HG02588 (cell line): ENCODE measurements around the gene DNAAF5.

Experiments
- ATAC-seq: cut with Tn5 transposase; IDR thresholded peaks from one replicate; pipeline ENCODE4 v1.9.1; 2021; ENCODE audit warnings: mild to moderate bottlenecking, moderate library complexity; ENCODE audit not compliant: unreplicated experiment

Gene DNAAF5

GRCh38 chr7:726084-726853 is at the start of gene DNAAF5:
Gene DNAAF5, plus strand, starts transcription at chr7:726699. Its CDS starts 22 bp downstream, at chr7:726721.
- ATAC-seq: peak; percentile 88

GRCh38 chr7:676972-677385 is 49.5 kb upstream of the DNAAF5 start:
- ATAC-seq: no peak

- no peak for ATAC-seq
These were observed 45.9 kb upstream of the DNAAF5 start for GRCh38 chr7:680411-681127.

DNA sequence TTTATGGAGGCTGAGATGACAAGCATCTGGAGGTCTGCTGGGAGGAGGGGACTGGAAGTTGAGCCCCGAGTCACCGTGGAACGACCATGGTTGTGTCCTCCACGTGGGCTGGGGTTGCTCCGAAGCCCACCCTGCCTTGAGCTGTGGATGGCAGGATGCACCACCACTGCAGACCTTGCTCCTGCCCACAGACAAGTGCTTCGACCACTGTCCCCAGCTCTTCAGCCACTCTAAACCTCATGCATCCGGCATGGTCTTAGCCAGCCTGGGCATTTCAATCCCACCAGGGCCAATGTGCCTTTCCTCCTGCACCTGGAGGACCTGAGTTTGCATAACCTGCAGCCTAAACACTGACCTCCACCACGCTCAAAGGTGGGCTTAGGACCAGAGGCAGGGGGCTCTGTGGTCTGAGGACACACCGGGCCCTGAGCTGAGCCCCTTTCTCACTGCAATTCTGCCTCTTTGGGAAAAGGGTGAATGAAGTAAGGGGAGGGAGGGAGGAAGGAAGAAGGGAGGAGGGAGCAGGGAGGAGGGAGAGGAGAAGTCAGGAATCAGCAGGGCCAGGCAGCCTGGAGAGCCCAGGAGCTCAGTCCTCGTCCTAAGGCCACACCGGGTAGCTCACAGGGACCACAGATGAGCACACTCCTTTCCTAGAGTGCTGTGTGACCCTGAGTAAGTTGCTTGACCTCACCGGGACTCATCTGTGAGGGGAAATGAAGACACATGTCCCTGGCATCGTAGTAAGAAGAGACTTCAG is 44.8 kb upstream of the DNAAF5 start:
- ATAC-seq: no peak

GRCh38 chr7:682810-683209 is 43.7 kb upstream of the DNAAF5 start:
- ATAC-seq: no peak

- ATAC-seq: no peak
These were observed 42.8 kb upstream of the DNAAF5 start for GRCh38 chr7:683526-684205.

DNA sequence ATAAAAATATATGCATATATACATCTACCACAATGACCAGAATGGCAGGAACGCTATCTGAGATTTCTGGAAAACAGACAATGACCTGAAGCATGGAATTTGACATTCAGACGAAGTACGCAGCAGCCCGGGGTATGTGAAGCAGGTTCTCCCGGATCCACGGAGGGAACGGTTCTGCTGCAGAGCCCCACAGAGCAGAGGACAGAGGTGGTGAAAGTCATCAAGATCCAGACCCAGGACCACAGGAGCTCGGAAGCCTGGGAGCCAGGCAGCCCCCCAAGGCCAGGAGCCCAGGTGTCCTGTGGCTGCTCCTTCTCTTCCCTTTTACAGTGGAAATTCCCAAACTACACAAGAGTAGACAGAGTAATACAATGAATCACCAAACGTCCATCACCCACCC is 42.1 kb upstream of the DNAAF5 start:
- ATAC-seq: no peak

GRCh38 chr7:685540-685939 is 41.0 kb upstream of the DNAAF5 start:
- ATAC-seq: no peak

- no peak for ATAC-seq
These were observed 35.8 kb upstream of the DNAAF5 start for GRCh38 chr7:690478-691360.

GRCh38 chr7:691361-692045 is 35.0 kb upstream of the DNAAF5 start:
- no peak for ATAC-seq

DNA sequence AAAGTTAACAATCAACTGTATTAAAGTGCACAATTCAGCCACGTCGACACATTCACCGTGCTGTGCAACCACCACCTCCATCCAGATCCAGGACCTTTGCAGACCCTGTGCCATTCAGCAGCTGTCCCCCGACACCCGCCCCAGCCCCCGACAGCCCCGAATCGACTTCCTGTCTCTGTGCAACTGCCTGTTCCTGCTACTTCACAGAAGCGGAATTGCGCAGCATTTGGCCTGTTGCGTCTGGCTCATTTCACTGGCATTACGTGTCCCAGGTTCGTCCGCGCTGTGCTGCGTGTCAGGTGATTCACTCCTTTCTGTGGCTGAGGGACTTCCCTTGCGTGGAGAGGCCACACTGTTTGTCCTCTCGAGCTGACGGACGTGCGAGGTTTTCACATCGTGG is 33.2 kb upstream of the DNAAF5 start:
- ATAC-seq: no peak

- no peak for ATAC-seq
These were observed 30.1 kb upstream of the DNAAF5 start for GRCh38 chr7:696426-696811.

- ATAC-seq: no peak
These were observed 29.5 kb upstream of the DNAAF5 start for GRCh38 chr7:696812-697551.

GRCh38 chr7:698515-699475 is 27.7 kb upstream of the DNAAF5 start:
- no peak for ATAC-seq

DNA sequence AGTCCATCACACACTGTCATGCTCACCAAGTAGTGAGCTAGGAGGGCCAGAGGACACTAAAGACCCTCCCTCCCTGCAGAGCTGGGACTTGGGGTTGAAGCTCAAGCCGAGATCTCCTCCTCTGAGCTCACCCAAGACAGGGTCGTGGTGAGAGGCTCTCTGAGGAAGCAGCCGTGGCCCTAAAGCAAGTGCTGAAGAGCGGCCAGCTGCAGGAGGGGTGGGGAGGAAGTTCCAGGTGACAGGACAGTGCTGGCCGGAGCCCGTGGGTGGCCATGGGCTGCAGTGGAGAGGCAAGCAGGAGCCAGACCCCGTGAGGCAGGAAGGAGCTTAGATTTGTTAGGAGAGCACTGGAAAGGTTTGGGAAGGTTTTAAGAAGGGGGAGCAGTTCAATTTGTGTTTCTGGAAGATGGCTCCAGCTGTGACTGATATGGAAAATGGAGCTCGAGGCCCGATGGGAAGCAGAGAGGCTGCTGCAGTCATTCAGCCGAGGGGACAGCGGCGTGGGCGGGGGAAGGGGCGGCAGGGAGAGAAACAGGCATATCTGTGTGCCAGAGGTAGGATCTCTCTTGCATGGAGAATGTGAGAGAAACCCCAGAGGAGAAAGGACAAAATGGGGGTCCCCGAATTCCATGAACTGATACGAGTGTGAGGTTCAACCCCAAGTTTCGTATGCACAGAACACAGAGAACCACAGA is 26.9 kb upstream of the DNAAF5 start:
- ATAC-seq: no peak

GRCh38 chr7:701086-701671 is 25.3 kb upstream of the DNAAF5 start:
- no peak for ATAC-seq

GRCh38 chr7:703049-703448 is 23.4 kb upstream of the DNAAF5 start:
- ATAC-seq: no peak
